Astrocyte of the cerebellum (primary cell): ENCODE data around the gene PGS1.

Experiments used
- DNase-seq: peaks from one replicate; pipeline ENCODE4 v3.0.0-alpha.2; 2011; ENCODE audit warnings: low read depth
- H3K4me3 ChIP-seq: 2 replicates; pipeline ENCODE4 v1.5.1; 2011; ENCODE audit warnings: mild to moderate bottlenecking, low read depth, low read length, moderate library complexity
- CTCF ChIP-seq: IDR thresholded peaks from 2 replicates; pipeline ENCODE4 v1.5.1; 2012; ENCODE audit warnings: low read length, low read depth, moderate library complexity, mild to moderate bottlenecking; ENCODE audit errors: missing control alignments
- in situ Hi-C: cut with HindIII; loops from 2 replicates; pipeline ENCODE4 v1.10.0; 2017; ENCODE audit warnings: low sequenced_read_pairs

Gene PGS1

GRCh38 chr17:78377858-78378224 is 608 bp upstream of the PGS1 start:
- no peak for TF ChIP-seq CTCF
- H3K4me3 ChIP-seq: peak overlapping the region; percentile 75
- no peak for DNase-seq
- in situ Hi-C loops: no loop called here

- in situ Hi-C loops: no loop called here
These were observed 662 bp downstream of the PGS1 start for GRCh38 chr17:78379131-78379491.

GRCh38 chr17:78380370-78380769 is 1.9 kb downstream of the PGS1 start:
- no peak for DNase-seq
- in situ Hi-C loops: no loop called here
- no peak overlapping the region for H3K4me3 ChIP-seq
- TF ChIP-seq CTCF: no peak

More at GRCh38 chr17:78379131-78379491, 662 bp downstream of the PGS1 start:
- H3K4me3 ChIP-seq: peak overlapping the region; percentile 75
- DNase-seq: no peak
- TF ChIP-seq CTCF: no peak

GRCh38 chr17:78381601-78382232 is 3.3 kb downstream of the PGS1 start:
- in situ Hi-C loops: no loop called here
- no peak for DNase-seq
- peak overlapping the region; percentile 7 for H3K4me3 ChIP-seq
- TF ChIP-seq CTCF: no peak

- in situ Hi-C loops: no loop called here
- TF ChIP-seq CTCF: no peak
- no peak overlapping the region for H3K4me3 ChIP-seq
- peak; percentile 92 for DNase-seq
These were observed 5.4 kb downstream of the PGS1 start for GRCh38 chr17:78383725-78384471.

- H3K4me3 ChIP-seq: no peak overlapping the region
- TF ChIP-seq CTCF: no peak
- in situ Hi-C loops: no loop called here
- no peak for DNase-seq
These were observed 6.2 kb downstream of the PGS1 start for GRCh38 chr17:78384479-78385175.
